ENCODE data around the gene RPL10A.

- TF ChIP-seq CTCF (IDR thresholded peaks at IDR 0.05), result no peak
- TF ChIP-seq POLR2A (IDR thresholded peaks at IDR 0.05), result no peak
These were observed 2.5 kb downstream of the RPL10A start for GRCh38 chr6:35470663-35471120.
